AG10803 (cell line): ENCODE measurements around the gene CDA.

ENCODE experiments used
- DNase-seq: peaks from one replicate; pipeline ENCODE4 v3.0.0; 2010; ENCODE audit warnings: low read depth
- H3K4me3 ChIP-seq: 2 replicates; pipeline ENCODE4 v1.5.1; 2011; ENCODE audit warnings: mild to moderate bottlenecking, low read length, control low read depth
- CTCF ChIP-seq: conservative IDR thresholded peaks from 2 replicates; pipeline ENCODE4 v1.5.1; 2011; ENCODE audit warnings: mild to moderate bottlenecking, low read length, control low read depth, inconsistent platforms

Gene CDA

GRCh38 chr1:20665726-20666125, 76.8 kb downstream of the CDA start:
- no peak for TF ChIP-seq CTCF
- no peak overlapping the region for H3K4me3 ChIP-seq
- DNase-seq, result no peak

- TF ChIP-seq CTCF, result no peak
- H3K4me3 ChIP-seq, result no peak overlapping the region
- DNase-seq, result no peak
Measured at GRCh38 chr1:20666146-20666545, 77.2 kb downstream of the CDA start.

- no peak overlapping the region for H3K4me3 ChIP-seq
- no peak for DNase-seq
Measured at GRCh38 chr1:20666804-20667203, 77.9 kb downstream of the CDA start.

More at GRCh38 chr1:20666804-20667203, 77.9 kb downstream of the CDA start:
- TF ChIP-seq CTCF, result no peak
